Lower leg skin (tissue), 4 donors: ENCODE data around the gene PPP1R27. TPM values are rescaled to one million over a fixed set of nuclear protein-coding genes. Genes with fewer than 3 reads are reported as not detected.

Source experiments
- DNase-seq, 2 donors: peaks; one replicate each; pipeline ENCODE4 v3.0.0-alpha.2; 2019; ENCODE audit warnings: low spot score in 2 of 2
- H3K4me3 ChIP-seq: fragments of 200-600 bp; sonication (generic); 2 replicates; pipeline ENCODE4 v1.5.1; 2017; ENCODE audit warnings: mild to moderate bottlenecking, low read depth; ENCODE audit not compliant: poor library complexity, severe bottlenecking
- POLR2A ChIP-seq, 2 donors: fragments of 450-650 bp; IDR thresholded peaks; one replicate each; pipeline ENCODE4 v1.6.1; 2016 to 2017; ENCODE audit warnings: antibody characterized with exemption in 2 of 2, mild to moderate bottlenecking in 1 of 2, moderate library complexity in 1 of 2
- WGBS, 2 donors: methylation state at CpG; one replicate each; pipeline ENCODE4 v1.1.5; 2018; 5-methylcytosine and 5-hydroxymethylcytosine counted together
- intact Hi-C: fragments of 100-400 bp; cut with DNase I; formaldehyde crosslinking; loops from one replicate; pipeline ENCODE4 v1.15.0; 2023; ENCODE audit warnings: low total_unique reads
- total RNA-seq, 4 donors: library from RNA; depleted of rRNA; stranded (reverse); fragments of >200 nt; gene quantifications; one replicate each; pipeline ENCODE4 v1.1.0, GENCODE V29; 2016
- TF ChIP-seq, protein P1 (sequence below), 3 donors: fragments of 450-650 bp; IDR thresholded peaks; one replicate each; pipeline ENCODE4 v1.5.1; 2016; ENCODE audit warnings: antibody characterized with exemption in 3 of 3, mild to moderate bottlenecking in 3 of 3, moderate library complexity in 2 of 3

Gene PPP1R27
- total RNA-seq, 4 donors from 2014 or later, result 0.36 TPM; not detected in 3

- 94 to 96% methylated on average over 12 of the region's 12 CpGs for WGBS, 2 donors
- TF ChIP-seq, protein P1, sequence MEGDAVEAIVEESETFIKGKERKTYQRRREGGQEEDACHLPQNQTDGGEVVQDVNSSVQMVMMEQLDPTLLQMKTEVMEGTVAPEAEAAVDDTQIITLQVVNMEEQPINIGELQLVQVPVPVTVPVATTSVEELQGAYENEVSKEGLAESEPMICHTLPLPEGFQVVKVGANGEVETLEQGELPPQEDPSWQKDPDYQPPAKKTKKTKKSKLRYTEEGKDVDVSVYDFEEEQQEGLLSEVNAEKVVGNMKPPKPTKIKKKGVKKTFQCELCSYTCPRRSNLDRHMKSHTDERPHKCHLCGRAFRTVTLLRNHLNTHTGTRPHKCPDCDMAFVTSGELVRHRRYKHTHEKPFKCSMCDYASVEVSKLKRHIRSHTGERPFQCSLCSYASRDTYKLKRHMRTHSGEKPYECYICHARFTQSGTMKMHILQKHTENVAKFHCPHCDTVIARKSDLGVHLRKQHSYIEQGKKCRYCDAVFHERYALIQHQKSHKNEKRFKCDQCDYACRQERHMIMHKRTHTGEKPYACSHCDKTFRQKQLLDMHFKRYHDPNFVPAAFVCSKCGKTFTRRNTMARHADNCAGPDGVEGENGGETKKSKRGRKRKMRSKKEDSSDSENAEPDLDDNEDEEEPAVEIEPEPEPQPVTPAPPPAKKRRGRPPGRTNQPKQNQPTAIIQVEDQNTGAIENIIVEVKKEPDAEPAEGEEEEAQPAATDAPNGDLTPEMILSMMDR (IDR thresholded peaks at IDR 0.05), result no peak
- no peak for TF ChIP-seq POLR2A (IDR thresholded peaks at IDR 0.05)
- intact Hi-C loops, result no loop called here
- DNase-seq, result no peak
- H3K4me3 ChIP-seq, result no peak overlapping the region
Measured at GRCh38 chr17:81849457-81849856, 14.6 kb upstream of the PPP1R27 start.

DNA sequence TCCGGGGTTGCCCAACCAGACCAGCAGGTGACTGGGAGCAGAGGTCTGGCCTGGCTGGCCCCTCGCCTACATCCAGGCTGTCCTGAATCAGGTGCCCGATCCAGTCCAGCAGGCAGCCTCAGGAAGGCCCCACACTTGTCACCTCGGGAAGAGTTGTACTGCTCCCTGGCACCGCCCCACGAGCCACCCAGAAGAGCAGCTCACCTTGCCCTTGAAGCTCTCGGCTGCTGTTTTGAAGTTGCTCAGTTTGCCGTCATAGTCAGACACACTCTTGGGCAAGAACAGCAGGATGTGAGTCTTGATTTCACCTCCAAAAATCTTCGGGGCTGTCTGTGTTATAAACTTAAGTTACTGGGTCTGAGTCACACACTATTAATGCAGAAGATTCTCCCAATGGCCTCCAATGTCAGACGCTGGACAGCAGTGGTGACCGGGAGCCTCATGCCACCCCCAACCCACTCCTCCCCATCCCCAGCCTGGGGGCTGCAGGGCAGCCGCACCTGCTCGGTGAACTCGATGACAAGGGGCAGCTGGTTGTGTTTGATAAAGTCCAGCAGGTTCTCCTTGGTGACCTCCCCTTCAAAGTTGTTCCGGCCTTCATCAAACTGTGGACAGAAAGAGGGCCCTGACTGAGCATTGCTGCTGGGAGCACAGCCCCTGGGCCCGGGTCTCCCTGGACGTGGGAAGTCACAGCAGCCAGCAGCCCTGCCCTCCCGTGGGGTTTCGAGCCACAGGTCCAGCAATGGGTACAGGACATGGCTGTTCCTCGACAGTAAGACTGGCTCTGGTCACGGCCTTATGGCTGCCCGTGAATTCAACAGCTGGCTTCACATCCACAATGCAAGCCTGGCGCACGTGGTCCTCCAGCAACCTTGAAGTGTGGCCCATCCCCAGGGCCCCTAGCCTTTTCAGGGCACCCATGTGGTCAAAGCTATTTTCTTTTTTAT lies 12.2 kb upstream of the PPP1R27 start:
- TF ChIP-seq POLR2A (IDR thresholded peaks at IDR 0.05), result no peak
- TF ChIP-seq, protein P1 (IDR thresholded peaks at IDR 0.05), result no peak
- no peak for DNase-seq
- WGBS, 2 donors, result 91 to 92% methylated on average over 24 of the region's 24 CpGs
- intact Hi-C loops, result no loop called here
- no peak overlapping the region for H3K4me3 ChIP-seq

DNA sequence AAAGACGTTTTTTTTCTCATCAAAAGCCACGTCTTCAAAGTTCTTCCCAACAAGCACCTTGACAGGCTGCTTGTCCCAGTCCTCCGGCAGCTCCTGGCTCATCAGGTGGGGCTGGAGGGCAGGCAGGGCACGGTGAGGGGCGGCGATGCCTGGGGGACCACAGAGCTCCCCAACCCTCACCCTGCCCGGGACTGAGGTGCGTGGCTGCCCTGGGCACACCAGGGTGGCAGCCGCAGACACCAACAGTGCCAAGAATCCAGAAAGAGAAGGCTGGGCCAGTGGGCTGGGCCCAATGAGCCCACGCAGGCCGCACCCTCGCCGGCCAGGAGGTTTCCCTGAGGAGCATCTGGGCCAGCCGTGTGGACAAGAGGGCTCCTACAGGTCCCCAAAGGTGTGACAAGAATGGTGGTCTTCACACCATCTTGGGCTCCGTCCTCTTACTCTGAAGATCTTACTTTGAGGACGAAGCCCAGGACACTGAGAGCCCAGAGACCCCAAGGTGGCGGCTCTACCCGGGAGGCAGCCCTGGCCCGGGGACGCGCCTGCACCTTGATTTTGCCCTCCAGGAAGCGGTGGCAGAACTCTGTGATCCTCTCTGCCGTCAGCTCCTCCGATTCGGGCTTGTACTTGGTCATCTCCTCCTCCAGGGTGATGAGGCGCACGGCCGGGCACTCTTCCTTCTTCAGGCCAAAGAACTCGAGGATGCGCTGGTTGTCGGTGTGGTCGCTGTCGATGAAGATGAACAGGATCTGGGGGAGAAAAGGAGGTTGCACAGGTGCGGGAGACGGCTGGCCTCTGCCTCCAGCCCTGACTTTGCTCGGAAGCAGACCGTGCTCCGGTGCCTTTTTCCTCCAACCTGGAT lies 11.3 kb upstream of the PPP1R27 start:
- TF ChIP-seq, protein P1 (IDR thresholded peaks at IDR 0.05), result no peak
- TF ChIP-seq POLR2A (IDR thresholded peaks at IDR 0.05), result no peak
- intact Hi-C loops, result no loop called here
- WGBS, 2 donors, result 88 to 94% methylated on average over 37 to 38 of the region's 38 CpGs
- H3K4me3 ChIP-seq, result no peak overlapping the region
- no peak for DNase-seq

GRCh38 chr17:81845361-81845760 lies 10.5 kb upstream of the PPP1R27 start:
- TF ChIP-seq, protein P1 (IDR thresholded peaks at IDR 0.05), result no peak
- TF ChIP-seq POLR2A (IDR thresholded peaks at IDR 0.05), result no peak
- intact Hi-C loops, result no loop called here
- WGBS, 2 donors, result 87 to 93% methylated on average over 13 of the region's 13 CpGs
- H3K4me3 ChIP-seq, result no peak overlapping the region
- DNase-seq, result no peak

- TF ChIP-seq, protein P1 (IDR thresholded peaks at IDR 0.05), result no peak
- no peak for TF ChIP-seq POLR2A (IDR thresholded peaks at IDR 0.05)
- no peak for DNase-seq
- no peak overlapping the region for H3K4me3 ChIP-seq
- WGBS, 2 donors, result 76 to 79% methylated on average over 12 to 13 of the region's 13 CpGs
- intact Hi-C loops, result no loop called here
Measured at GRCh38 chr17:81844887-81845286, 10.0 kb upstream of the PPP1R27 start.
